ENCODE measurements around the gene MOAP1.

DNA sequence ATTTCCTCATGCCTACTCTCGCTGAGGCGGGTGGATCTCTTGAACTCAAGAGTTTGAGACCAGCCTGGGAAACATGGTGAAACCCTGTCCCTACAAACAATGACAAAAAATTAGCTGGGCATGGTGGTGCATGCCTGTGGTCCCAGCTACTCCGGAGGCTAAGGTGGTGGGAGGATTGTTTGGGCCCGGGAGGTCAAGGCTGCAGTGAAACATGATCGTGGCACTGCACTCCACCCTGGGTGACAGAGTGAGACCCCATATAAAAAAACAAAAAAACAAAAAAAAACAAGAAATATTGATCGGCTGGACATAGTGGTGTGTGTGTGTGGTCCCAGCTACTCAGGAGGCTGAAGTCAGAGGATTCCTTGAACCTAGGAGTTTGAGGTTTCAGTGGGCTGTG lies 9.2 kb downstream of the MOAP1 start:
- TF ChIP-seq, protein P1, sequence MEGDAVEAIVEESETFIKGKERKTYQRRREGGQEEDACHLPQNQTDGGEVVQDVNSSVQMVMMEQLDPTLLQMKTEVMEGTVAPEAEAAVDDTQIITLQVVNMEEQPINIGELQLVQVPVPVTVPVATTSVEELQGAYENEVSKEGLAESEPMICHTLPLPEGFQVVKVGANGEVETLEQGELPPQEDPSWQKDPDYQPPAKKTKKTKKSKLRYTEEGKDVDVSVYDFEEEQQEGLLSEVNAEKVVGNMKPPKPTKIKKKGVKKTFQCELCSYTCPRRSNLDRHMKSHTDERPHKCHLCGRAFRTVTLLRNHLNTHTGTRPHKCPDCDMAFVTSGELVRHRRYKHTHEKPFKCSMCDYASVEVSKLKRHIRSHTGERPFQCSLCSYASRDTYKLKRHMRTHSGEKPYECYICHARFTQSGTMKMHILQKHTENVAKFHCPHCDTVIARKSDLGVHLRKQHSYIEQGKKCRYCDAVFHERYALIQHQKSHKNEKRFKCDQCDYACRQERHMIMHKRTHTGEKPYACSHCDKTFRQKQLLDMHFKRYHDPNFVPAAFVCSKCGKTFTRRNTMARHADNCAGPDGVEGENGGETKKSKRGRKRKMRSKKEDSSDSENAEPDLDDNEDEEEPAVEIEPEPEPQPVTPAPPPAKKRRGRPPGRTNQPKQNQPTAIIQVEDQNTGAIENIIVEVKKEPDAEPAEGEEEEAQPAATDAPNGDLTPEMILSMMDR (IDR thresholded peaks at IDR 0.05; ENCODE audit: poor library complexity, severe bottlenecking) = no peak
- no peak for TF ChIP-seq EZH2 (IDR thresholded peaks at IDR 0.05; ENCODE audit: borderline replicate concordance, insufficient read depth, low read length, poor library complexity, severe bottlenecking)
- no peak for TF ChIP-seq POLR2AphosphoS5 (IDR thresholded peaks at IDR 0.05)
- TF ChIP-seq, protein P2, sequence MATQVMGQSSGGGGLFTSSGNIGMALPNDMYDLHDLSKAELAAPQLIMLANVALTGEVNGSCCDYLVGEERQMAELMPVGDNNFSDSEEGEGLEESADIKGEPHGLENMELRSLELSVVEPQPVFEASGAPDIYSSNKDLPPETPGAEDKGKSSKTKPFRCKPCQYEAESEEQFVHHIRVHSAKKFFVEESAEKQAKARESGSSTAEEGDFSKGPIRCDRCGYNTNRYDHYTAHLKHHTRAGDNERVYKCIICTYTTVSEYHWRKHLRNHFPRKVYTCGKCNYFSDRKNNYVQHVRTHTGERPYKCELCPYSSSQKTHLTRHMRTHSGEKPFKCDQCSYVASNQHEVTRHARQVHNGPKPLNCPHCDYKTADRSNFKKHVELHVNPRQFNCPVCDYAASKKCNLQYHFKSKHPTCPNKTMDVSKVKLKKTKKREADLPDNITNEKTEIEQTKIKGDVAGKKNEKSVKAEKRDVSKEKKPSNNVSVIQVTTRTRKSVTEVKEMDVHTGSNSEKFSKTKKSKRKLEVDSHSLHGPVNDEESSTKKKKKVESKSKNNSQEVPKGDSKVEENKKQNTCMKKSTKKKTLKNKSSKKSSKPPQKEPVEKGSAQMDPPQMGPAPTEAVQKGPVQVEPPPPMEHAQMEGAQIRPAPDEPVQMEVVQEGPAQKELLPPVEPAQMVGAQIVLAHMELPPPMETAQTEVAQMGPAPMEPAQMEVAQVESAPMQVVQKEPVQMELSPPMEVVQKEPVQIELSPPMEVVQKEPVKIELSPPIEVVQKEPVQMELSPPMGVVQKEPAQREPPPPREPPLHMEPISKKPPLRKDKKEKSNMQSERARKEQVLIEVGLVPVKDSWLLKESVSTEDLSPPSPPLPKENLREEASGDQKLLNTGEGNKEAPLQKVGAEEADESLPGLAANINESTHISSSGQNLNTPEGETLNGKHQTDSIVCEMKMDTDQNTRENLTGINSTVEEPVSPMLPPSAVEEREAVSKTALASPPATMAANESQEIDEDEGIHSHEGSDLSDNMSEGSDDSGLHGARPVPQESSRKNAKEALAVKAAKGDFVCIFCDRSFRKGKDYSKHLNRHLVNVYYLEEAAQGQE (IDR thresholded peaks at IDR 0.05; ENCODE audit: borderline replicate concordance) = no peak
- no peak for TF ChIP-seq EP300 (conservative IDR thresholded peaks at IDR 0.05; ENCODE audit: poor library complexity, severe bottlenecking)
- TF ChIP-seq SMC3 (conservative IDR thresholded peaks at IDR 0.05; ENCODE audit: poor library complexity) = no peak
- no peak for TF ChIP-seq TAF1 (IDR thresholded peaks at IDR 0.05; ENCODE audit: low read depth)
- no peak for TF ChIP-seq RAD21 (conservative IDR thresholded peaks at IDR 0.05)
- no peak for TF ChIP-seq MXI1 (conservative IDR thresholded peaks at IDR 0.05; ENCODE audit: poor library complexity, severe bottlenecking)
